Stimulated activated CD4-positive, alpha-beta T cell treated with anti-CD3 and anti-CD28 coated beads, TNF-alpha, amount 100 ng/mL, for 4 hours (primary cell): ENCODE data around the gene CBLIF.
"Not testable (repeated sequence)": the region's sequence is repeated elsewhere in the genome, so short reads cannot be mapped to it uniquely, and the experiment has no call there.

Experiments
- DNase-seq, 3 experiments: peaks; one replicate each; pipeline ENCODE4 v3.0.0-alpha.2; 2020; ENCODE audit warnings: low read depth in 3 of 3

Gene CBLIF

DNA sequence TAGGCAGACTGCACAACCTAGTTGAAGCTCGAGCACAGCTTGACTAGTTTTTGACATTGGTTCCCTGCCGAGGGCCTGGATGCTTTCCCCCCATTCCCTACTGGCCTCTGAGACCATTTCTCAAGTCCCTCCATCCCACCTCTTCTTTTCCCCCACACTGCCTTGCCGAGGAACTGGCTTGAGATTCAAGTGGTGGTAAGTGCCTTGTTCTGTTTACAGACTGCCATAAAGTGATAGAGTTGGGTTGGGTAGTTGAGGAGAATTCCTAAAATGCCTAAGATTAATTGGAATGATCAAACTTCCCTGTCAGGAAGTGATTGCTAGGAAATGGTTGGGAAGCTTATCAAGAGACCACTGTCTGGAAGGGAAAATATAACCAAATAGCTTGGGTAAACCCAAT is 50.9 kb downstream of the CBLIF start:
- no peak for DNase-seq

DNA sequence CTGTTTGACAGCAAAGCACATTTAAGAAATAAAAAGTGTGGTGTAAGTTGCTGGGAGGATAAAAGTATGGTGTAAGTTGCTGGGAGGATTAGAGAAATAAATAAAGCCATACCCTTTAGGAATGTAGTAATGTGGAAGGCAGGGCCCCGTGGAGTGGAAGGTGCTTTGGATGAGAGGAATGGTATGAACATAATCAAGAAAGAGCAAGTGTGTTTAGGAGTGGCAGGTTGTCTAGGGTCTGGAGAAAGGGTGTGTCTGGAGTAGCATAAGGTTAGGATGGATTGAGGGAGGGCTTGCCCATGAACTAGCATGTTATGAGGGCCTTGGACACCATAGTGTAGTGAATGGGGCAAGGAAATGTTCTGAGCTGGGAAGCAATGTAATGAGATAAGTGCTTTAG is 52.8 kb downstream of the CBLIF start:
- no peak for DNase-seq

DNA sequence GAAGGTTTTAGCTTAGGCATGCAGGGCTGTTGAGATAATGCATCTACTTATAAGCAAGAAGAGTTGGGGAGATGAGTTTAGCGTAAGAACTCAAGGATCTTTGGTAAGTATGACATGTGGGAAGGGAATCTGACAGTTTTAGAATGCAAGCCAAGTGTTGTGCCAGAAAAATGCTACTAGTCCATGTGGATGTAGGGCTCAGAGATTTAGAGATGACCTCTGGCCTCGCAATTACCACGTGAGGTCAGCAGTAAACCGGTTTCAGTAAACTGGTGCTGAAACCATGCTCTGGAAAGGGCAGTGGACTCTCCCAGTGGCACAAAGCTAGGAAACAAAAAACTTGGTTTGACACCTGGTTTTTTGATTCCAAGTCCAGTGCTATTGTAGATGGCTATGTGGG is 53.7 kb downstream of the CBLIF start:
- DNase-seq, result no peak

DNA sequence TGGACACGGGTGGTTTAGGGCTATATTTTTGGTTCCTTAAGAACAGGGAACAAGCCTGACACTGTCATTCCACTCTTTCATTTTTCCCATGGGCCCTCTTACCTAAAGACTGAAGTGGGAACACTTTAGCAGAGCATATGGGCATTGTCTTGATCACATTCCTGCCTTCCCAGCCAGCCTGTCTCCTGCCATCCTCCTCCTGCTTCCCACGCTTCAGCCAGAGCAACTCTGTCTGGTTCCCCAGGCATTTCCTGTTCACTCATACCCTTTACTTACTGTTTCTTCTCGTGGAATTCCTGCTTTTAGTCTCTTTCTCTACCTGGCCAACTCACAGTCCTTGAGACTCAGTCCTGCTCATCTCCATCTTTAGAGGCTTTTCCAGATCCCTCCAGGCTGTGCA is 57.5 kb downstream of the CBLIF start:
- no peak for DNase-seq

DNA sequence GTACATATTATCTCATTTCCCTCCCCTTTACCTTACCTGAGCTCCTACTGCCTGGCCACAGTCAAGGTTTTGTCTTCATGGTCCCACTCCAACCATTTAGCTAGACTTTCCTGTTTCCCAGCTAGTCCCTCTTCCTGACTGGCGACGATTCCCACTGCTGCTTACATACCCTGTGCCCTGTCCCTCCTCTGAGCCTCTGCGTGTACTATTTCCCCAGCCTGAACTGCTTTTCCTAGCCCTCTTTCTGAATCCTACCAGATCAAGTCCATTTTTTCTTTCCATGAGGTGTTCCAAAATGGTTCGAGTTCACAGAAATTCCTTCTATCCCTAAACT is 58.1 kb downstream of the CBLIF start:
- no peak for DNase-seq

DNA sequence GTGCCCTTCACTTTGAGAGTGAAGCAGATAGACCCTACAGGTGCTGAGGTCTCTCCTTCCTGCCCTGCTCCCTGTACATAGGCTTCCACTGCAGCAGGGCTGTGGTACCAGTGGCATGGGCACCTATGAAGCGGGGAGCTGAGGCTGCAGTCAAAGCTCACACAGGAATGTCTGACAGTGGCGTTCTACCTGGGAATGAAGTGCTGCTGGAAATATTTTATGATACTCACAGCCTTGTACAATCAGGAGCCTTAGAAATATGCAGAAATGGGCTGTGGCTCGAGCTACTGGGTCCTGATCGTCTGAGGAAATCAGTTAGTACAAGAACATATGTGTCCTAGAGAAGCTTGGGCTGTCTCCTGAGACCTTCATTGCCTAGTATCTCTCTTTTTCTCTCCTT is 59.5 kb downstream of the CBLIF start:
- DNase-seq, result no peak

DNA sequence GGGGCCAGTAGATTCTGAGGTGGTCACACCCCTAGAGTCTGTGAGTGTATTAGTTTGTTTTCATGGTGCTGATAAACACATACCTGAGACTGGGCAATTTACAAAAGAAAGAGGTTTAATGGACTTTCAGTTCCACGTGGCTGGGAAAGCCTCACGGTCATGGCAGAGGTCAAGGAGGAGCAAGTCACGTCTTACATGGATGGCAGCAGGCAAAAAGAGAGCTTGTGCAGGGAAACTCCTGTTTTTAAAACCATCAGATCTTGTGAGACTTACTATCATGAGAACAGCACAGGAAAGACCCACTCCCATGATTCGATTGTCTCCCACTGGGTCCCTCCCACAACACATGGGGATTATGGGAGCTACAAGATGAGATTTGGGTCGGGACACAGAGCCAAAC is 60.9 kb downstream of the CBLIF start:
- DNase-seq, result not testable (repeated sequence)

DNA sequence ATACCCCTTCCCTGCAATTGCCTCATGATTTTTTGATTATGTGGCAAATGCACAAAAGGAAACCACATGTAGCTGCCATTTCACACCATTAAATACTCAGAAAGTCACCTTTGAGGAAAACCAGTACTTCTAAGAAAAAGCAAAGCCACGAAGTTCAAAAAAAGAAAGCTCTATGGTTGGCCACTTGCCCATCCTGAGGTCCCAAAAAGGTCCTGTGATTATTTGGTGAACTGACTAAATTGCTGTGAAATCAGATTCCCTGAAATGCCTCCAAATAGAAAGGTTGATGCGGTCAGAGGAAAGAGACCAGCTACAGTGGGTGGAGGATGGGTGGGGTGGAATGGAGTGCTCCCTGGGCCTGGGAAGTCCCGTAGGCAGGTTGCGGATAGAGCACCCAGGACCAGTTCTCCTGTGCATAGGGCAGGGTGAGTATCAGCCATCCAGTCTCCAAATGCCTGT is 61.6 kb downstream of the CBLIF start:
- no peak for DNase-seq

DNA sequence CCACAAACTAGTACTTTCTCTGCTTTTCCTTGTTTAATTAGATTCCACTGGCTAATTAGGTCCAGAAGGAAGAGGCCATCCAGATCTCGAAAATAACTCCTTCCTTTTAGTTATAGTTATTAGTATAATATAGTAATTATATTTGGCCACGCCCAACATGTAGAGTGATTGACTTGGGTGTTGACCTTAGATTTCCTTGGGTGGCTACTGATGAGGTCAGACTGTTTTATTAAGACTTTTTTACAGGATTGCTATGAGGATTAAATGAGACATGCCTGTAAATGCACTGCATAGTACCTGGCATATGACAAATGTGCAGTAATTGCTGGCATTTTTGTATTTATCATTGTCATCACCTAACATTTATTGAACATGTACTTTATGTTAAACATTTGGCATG is 63.2 kb downstream of the CBLIF start:
- no peak for DNase-seq

DNA sequence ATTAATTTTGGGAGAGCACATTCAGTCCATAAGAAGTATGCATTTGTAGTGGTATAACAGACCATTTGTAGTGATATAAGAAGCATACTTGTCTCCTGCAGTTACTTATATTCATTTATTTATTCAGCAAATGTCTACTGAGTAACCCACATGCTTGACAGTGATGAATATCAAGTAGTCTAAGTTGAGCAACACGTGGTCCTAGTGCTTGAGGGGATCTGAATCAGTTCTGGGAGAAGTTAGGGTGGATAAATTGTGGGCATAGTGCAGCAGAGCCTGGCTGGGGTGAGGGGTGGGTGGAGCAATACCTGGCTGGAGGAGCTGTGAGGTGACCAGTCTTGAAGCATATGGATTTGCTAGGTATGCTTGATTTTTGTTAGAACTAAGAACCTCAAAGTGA is 65.8 kb downstream of the CBLIF start:
- DNase-seq, result no peak
